Islet of Langerhans (tissue), 1 donor: ENCODE results near the gene CNTNAP2.

Experiments
- FAIRE-seq: peaks from one replicate; lab custom pipeline; 2011; peaks lifted over from hg19 to GRCh38; lab: Jason Lieb, UNC

CNTNAP2 gene

GRCh38 chr7:148159331-148159730 lies 2042.7 kb downstream of the CNTNAP2 start:
- FAIRE-seq, result no peak

GRCh38 chr7:148161776-148162175 lies 2045.2 kb downstream of the CNTNAP2 start:
- no peak for FAIRE-seq

- FAIRE-seq, result no peak
Observed at GRCh38 chr7:148162808-148163207, 2046.2 kb downstream of the CNTNAP2 start.

- no peak for FAIRE-seq
Observed at GRCh38 chr7:148163246-148163645, 2046.6 kb downstream of the CNTNAP2 start.

GRCh38 chr7:148172920-148173319 lies 2056.3 kb downstream of the CNTNAP2 start:
- no peak for FAIRE-seq

GRCh38 chr7:148173369-148173768 lies 2056.8 kb downstream of the CNTNAP2 start:
- FAIRE-seq, result no peak

- FAIRE-seq, result no peak
Observed at GRCh38 chr7:148174376-148174775, 2057.8 kb downstream of the CNTNAP2 start.

- FAIRE-seq, result no peak
Observed at GRCh38 chr7:148175512-148175911, 2058.9 kb downstream of the CNTNAP2 start.

- no peak for FAIRE-seq
Observed at GRCh38 chr7:148177972-148178371, 2061.4 kb downstream of the CNTNAP2 start.

GRCh38 chr7:148180075-148180474 lies 2063.5 kb downstream of the CNTNAP2 start:
- FAIRE-seq, result no peak

- no peak for FAIRE-seq
Observed at GRCh38 chr7:148182264-148182663, 2065.7 kb downstream of the CNTNAP2 start.

GRCh38 chr7:148185041-148185440 lies 2068.4 kb downstream of the CNTNAP2 start:
- FAIRE-seq, result no peak

GRCh38 chr7:148187471-148187870 lies 2070.9 kb downstream of the CNTNAP2 start:
- FAIRE-seq, result no peak

GRCh38 chr7:148191391-148192065 lies 2074.9 kb downstream of the CNTNAP2 start:
- FAIRE-seq, result no peak

- no peak for FAIRE-seq
Observed at GRCh38 chr7:148192491-148192890, 2075.9 kb downstream of the CNTNAP2 start.

GRCh38 chr7:148201992-148202391 lies 2085.4 kb downstream of the CNTNAP2 start:
- no peak for FAIRE-seq

GRCh38 chr7:148204639-148205304 lies 2088.2 kb downstream of the CNTNAP2 start:
- FAIRE-seq, result no peak

GRCh38 chr7:148209643-148210190 lies 2093.1 kb downstream of the CNTNAP2 start:
- FAIRE-seq, result no peak

GRCh38 chr7:148210804-148211325 lies 2094.3 kb downstream of the CNTNAP2 start:
- FAIRE-seq, result no peak

GRCh38 chr7:148211740-148212151 lies 2095.1 kb downstream of the CNTNAP2 start:
- no peak for FAIRE-seq

- no peak for FAIRE-seq
Observed at GRCh38 chr7:148212731-148213130, 2096.1 kb downstream of the CNTNAP2 start.

GRCh38 chr7:148214101-148214500 lies 2097.5 kb downstream of the CNTNAP2 start:
- FAIRE-seq, result no peak

GRCh38 chr7:148218603-148219002 lies 2102.0 kb downstream of the CNTNAP2 start:
- no peak for FAIRE-seq
